PC-3 (cell line): ENCODE data around the gene SLC38A5.

ENCODE experiments used
- CTCF ChIP-seq: fragments of 300-600 bp; sonication (generic); conservative IDR thresholded peaks from 2 replicates; pipeline ENCODE4 v1.5.1; 2017; ENCODE audit warnings: antibody characterized with exemption, low read depth, mild to moderate bottlenecking, low read length
- EZH2 ChIP-seq: fragments of 300-600 bp; sonication (generic); IDR thresholded peaks from one replicate; pipeline ENCODE4 v1.6.1; 2017; ENCODE audit warnings: antibody characterized with exemption, mild to moderate bottlenecking, low read length; ENCODE audit not compliant: unreplicated experiment
- EZH2phosphoT487 ChIP-seq: fragments of 300-600 bp; sonication (generic); IDR thresholded peaks from 2 replicates; pipeline ENCODE4 v1.6.1; 2018; ENCODE audit warnings: mild to moderate bottlenecking, antibody characterized with exemption, low read length, borderline replicate concordance

GRCh38 chrX:48491809-48492208 lies 21.7 kb upstream of the SLC38A5 start:
- no peak for TF ChIP-seq CTCF
- no peak for TF ChIP-seq EZH2
- TF ChIP-seq EZH2phosphoT487, result no peak
